K562 (cell line): Measurements from ENCODE around the gene DDIT3. TPM values are rescaled to one million over a fixed set of nuclear protein-coding genes. Genes with fewer than 3 reads are reported as not detected.

Source experiments
- CHD1 ChIP-seq: fragments of 200-600 bp; sonication (generic); IDR thresholded peaks from one replicate; pipeline ENCODE4 v1.6.1; 2012; ENCODE audit warnings: mild to moderate bottlenecking, moderate library complexity, low read length, inconsistent platforms
- CHD2 ChIP-seq: IDR thresholded peaks from 2 replicates; pipeline ENCODE4 v1.6.1; 2011; ENCODE audit warnings: low read depth, low read length
- FOS ChIP-seq: IDR thresholded peaks from 3 replicates; pipeline ENCODE4 v1.6.1; 2011; ENCODE audit not compliant: insufficient read length; ENCODE audit errors: extremely low read depth
- ILF3 ChIP-seq: fragments of 450-650 bp; IDR thresholded peaks from 2 replicates; pipeline ENCODE4 v1.6.1; 2018; ENCODE audit warnings: antibody characterized with exemption, mild to moderate bottlenecking, moderate library complexity, borderline replicate concordance
- ILK ChIP-seq: fragments of 450-650 bp; IDR thresholded peaks from 2 replicates; pipeline ENCODE4 v1.6.1; 2016; ENCODE audit warnings: missing genetic modification characterization, low read depth, mild to moderate bottlenecking, missing compliant biosample characterization, moderate library complexity, borderline replicate concordance
- KLF13 ChIP-seq: fragments of 450-650 bp; IDR thresholded peaks from 2 replicates; pipeline ENCODE4 v1.6.1; 2016; ENCODE audit warnings: missing genetic modification characterization, low read depth, mild to moderate bottlenecking, missing compliant biosample characterization, moderate library complexity, borderline replicate concordance
- MCM7 ChIP-seq, 2 experiments: fragments of 450-650 bp; IDR thresholded peaks; 2 replicates each; pipeline ENCODE4 v1.6.1; 2016 to 2018
- MGA ChIP-seq: fragments of 450-650 bp; IDR thresholded peaks from 2 replicates; pipeline ENCODE4 v1.6.1; 2016; ENCODE audit warnings: mild to moderate bottlenecking, moderate library complexity
- NR1H2 ChIP-seq: sonication (generic); formaldehyde crosslinking; IDR thresholded peaks from 2 replicates; pipeline ENCODE4 v1.4.0; 2020; ENCODE audit warnings: mild to moderate bottlenecking, missing genetic modification reagents
- SIX5 ChIP-seq, 2 experiments: IDR thresholded peaks; 2 replicates each; pipeline ENCODE4 v1.6.1; 2011; ENCODE audit warnings: low read length in 2 of 2, borderline replicate concordance in 1 of 2, low read depth in 1 of 2, mild to moderate bottlenecking in 1 of 2, moderate library complexity in 1 of 2; ENCODE audit not compliant: insufficient read depth in 1 of 2
- TRIM25 ChIP-seq: fragments of 450-650 bp; IDR thresholded peaks from 2 replicates; pipeline ENCODE4 v1.7.0; 2016; ENCODE audit warnings: borderline replicate concordance
- ZNF324 ChIP-seq: fragments of 250-450 bp; sonication (Bioruptor Pico); IDR thresholded peaks from 2 replicates; pipeline ENCODE4 v1.4.0; 2020; ENCODE audit warnings: mild to moderate bottlenecking
- polyA plus RNA-seq, 8 experiments: library from polyadenylated mRNA; depleted of rRNA in 4 of 8; stranded (reverse) in 5 of 8; unstranded in 3 of 8; fragments of >200 nt; fragmentation: Nextera tagmentation in 2 of 8; fragmentation: Illumina TruSeq in 1 of 8; extraction: Ambion mirVana in 2 of 8; extraction: Trizol in 1 of 8; gene quantifications; 2 replicates each; pipeline versions ENCODE4 v1.2.1 to v1.2.3, GENCODE V29; 2011 to 2014; ENCODE audit warnings: inconsistent platforms in 1 of 8, missing spikeins in 1 of 8
- total RNA-seq, 7 experiments: library from RNA; depleted of rRNA in 6 of 7; stranded (reverse); fragments of >200 nt in 6 of 7; fragmentation: Illumina TruSeq in 2 of 7; extraction: Trizol in 2 of 7; gene quantifications; 2 replicates each; pipeline versions ENCODE4 v1.2.1 to v1.2.3, GENCODE V29; 2011 to 2021; ENCODE audit warnings: low replicate concordance in 1 of 7
- TF ChIP-seq, protein P1 (sequence below), 3 experiments: fragments of 200-800 bp in 1 of 3; sonication (Bioruptor generic) in 1 of 3; sonication (generic) in 1 of 3; formaldehyde crosslinking in 1 of 3; IDR thresholded peaks; 2 replicates each; pipeline versions ENCODE4 v1.6.1 to v1.8.0; 2016 to 2022; ENCODE audit warnings: mild to moderate bottlenecking in 2 of 3, missing compliant biosample characterization in 2 of 3, missing genetic modification characterization in 2 of 3, missing genetic modification reagents in 1 of 3

The DDIT3 gene
- total and polyA plus RNA-seq, 9 of the 15 experiments (the other 6 are each of a cell fraction or from before 2014, with no cell fraction given): 59.1 to 272 (median 89.9) TPM

- no peak for TF ChIP-seq TRIM25
- no peak for TF ChIP-seq ILK (tag)
- no peak for TF ChIP-seq SIX5 (IDR thresholded peaks at IDR 0.05; ENCODE audit: borderline replicate concordance in 1 of 2, insufficient read depth in 1 of 2, low read depth in 1 of 2, low read length in 2 of 2)
- TF ChIP-seq ZNF324 (CRISPR knock-in tag): no peak
- TF ChIP-seq MCM7 (IDR thresholded peaks at IDR 0.05): no peak
- no peak for TF ChIP-seq CHD2
- TF ChIP-seq FOS: no peak
- no peak for TF ChIP-seq CHD1
- TF ChIP-seq KLF13: no peak
- no peak for TF ChIP-seq NR1H2 (CRISPR knock-in tag)
- no peak for TF ChIP-seq ILF3
- TF ChIP-seq MGA: no peak
- TF ChIP-seq, protein P1, sequence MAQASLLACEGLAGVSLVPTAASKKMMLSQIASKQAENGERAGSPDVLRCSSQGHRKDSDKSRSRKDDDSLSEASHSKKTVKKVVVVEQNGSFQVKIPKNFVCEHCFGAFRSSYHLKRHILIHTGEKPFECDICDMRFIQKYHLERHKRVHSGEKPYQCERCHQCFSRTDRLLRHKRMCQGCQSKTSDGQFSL (CRISPR knock-in tag; IDR thresholded peaks at IDR 0.05): no peak
- TF ChIP-seq, protein P1 (tag; IDR thresholded peaks at IDR 0.05): no peak
Observed at GRCh38 chr12:57549909-57550640, 29.8 kb upstream of the DDIT3 start, which contains the start of gene KIF5A (continued).
